Thymus (tissue), 11 donors: ENCODE results near the gene VWA3B. TPM values are rescaled to one million over a fixed set of nuclear protein-coding genes. Genes with fewer than 3 reads are reported as not detected.
A peak's percentile ranks its signal among the peaks of the same experiment; 100 is the strongest.

Experiments used
- DNase-seq, 9 donors: peaks; one replicate each; pipeline ENCODE4 v3.0.0-alpha.2; 2013; ENCODE audit warnings: low spot score in 9 of 9, low read depth in 6 of 9, missing footprints in 1 of 9
- H3K27ac ChIP-seq, 2 donors: one replicate each; pipeline ENCODE4 v1.5.1; 2013; ENCODE audit warnings: control low read depth in 1 of 2, low read depth in 1 of 2, low read length in 1 of 2, mild to moderate bottlenecking in 1 of 2, moderate library complexity in 1 of 2
- H3K27me3 ChIP-seq, 2 donors: one replicate each; pipeline ENCODE4 v1.5.1; 2013; ENCODE audit warnings: low read length in 1 of 2; ENCODE audit not compliant: control insufficient read depth in 2 of 2, insufficient read depth in 1 of 2
- H3K36me3 ChIP-seq, 2 donors: one replicate each; pipeline ENCODE4 v1.5.1; 2013; ENCODE audit warnings: low read length in 1 of 2, mild to moderate bottlenecking in 1 of 2, moderate library complexity in 1 of 2; ENCODE audit not compliant: control insufficient read depth in 2 of 2, insufficient read depth in 2 of 2
- H3K4me1 ChIP-seq, 2 donors: one replicate each; pipeline ENCODE4 v1.5.1; 2013; ENCODE audit warnings: low read length in 2 of 2; ENCODE audit not compliant: control insufficient read depth in 2 of 2, insufficient read depth in 2 of 2
- H3K4me3 ChIP-seq, 2 donors: one replicate each; pipeline ENCODE4 v1.5.1; 2013; ENCODE audit warnings: low read length in 2 of 2, control low read depth in 1 of 2, mild to moderate bottlenecking in 1 of 2
- H3K9me3 ChIP-seq, 2 donors: one replicate each; pipeline ENCODE4 v1.5.1; 2013; ENCODE audit warnings: low read length in 1 of 2, mild to moderate bottlenecking in 1 of 2; ENCODE audit not compliant: control insufficient read depth in 2 of 2, insufficient read depth in 1 of 2
- WGBS: extraction: QIAGEN DNeasy Blood & Tissue Kit; methylation state at CpG from one replicate; pipeline ENCODE4 v1.1.7; 2013; 5-methylcytosine and 5-hydroxymethylcytosine counted together
- polyA plus RNA-seq: library from polyadenylated mRNA; stranded (reverse); fragments of 200-250 nt; gene quantifications from one replicate; pipeline ENCODE4 v1.2.3, GENCODE V29; 2013
- total RNA-seq: library from RNA; stranded (reverse); fragments of 120-200 nt; gene quantifications from one replicate; pipeline ENCODE4 v1.2.4, GENCODE V29; 2013
- donor health status: healthy.

VWA3B gene
- total and polyA plus RNA-seq, 2 donors = 0.30 to 3.2 TPM

- 96% methylated on average over 11 of the region's 11 CpGs for WGBS
- no peaks in the 10 kb centered on the region for H3K27me3 ChIP-seq
- no peaks in the 10 kb centered on the region for H3K36me3 ChIP-seq
- DNase-seq = no peak
- no peak overlapping the region for H3K4me3 ChIP-seq
- H3K27ac ChIP-seq = no peak overlapping the region
- H3K9me3 ChIP-seq = no peaks in the 10 kb centered on the region
- no peaks in the 10 kb centered on the region for H3K4me1 ChIP-seq
These were observed 150.0 kb downstream of the VWA3B start for GRCh38 chr2:98236935-98237334.

- no peak overlapping the region for H3K27ac ChIP-seq
- 48% methylated on average over 3 of the region's 3 CpGs for WGBS
- H3K36me3 ChIP-seq = no peaks in the 10 kb centered on the region
- no peak for DNase-seq
- H3K9me3 ChIP-seq = no peaks in the 10 kb centered on the region
- no peaks in the 10 kb centered on the region for H3K4me1 ChIP-seq
- no peaks in the 10 kb centered on the region for H3K27me3 ChIP-seq
- H3K4me3 ChIP-seq = no peak overlapping the region
These were observed 153.9 kb downstream of the VWA3B start for GRCh38 chr2:98240786-98241398.

GRCh38 chr2:98241592-98241991 lies 154.6 kb downstream of the VWA3B start:
- no peaks in the 10 kb centered on the region for H3K27me3 ChIP-seq
- no peaks in the 10 kb centered on the region for H3K9me3 ChIP-seq
- no peaks in the 10 kb centered on the region for H3K4me1 ChIP-seq
- no peak overlapping the region for H3K4me3 ChIP-seq
- WGBS = 85% methylated on average over 2 of the region's 2 CpGs
- no peak for DNase-seq
- H3K27ac ChIP-seq = no peak overlapping the region
- H3K36me3 ChIP-seq = no peaks in the 10 kb centered on the region

GRCh38 chr2:98242003-98242402 lies 155.0 kb downstream of the VWA3B start:
- H3K36me3 ChIP-seq = no peaks in the 10 kb centered on the region
- DNase-seq = no peak
- 96% methylated on average over 5 of the region's 5 CpGs for WGBS
- H3K27ac ChIP-seq = no peak overlapping the region
- H3K27me3 ChIP-seq = no peaks in the 10 kb centered on the region
- H3K4me3 ChIP-seq = no peak overlapping the region
- no peaks in the 10 kb centered on the region for H3K9me3 ChIP-seq
- no peaks in the 10 kb centered on the region for H3K4me1 ChIP-seq

- Histone ChIP-seq H3K4me1 (no peaks in the 10 kb centered on the region), H3K9me3 (no peaks in the 10 kb centered on the region), H3K27me3 (no peaks in the 10 kb centered on the region), H3K27ac (no peak overlapping the region), H3K4me3 (no peak overlapping the region), H3K36me3 (no peaks in the 10 kb centered on the region)
- DNase-seq = no peak
- 86% methylated on average over 4 of the region's 4 CpGs for WGBS
These were observed 158.5 kb downstream of the VWA3B start for GRCh38 chr2:98245491-98245890.

- H3K27me3 ChIP-seq = no peaks in the 10 kb centered on the region
- DNase-seq = no peak
- H3K4me1 ChIP-seq = no peaks in the 10 kb centered on the region
- H3K36me3 ChIP-seq = no peaks in the 10 kb centered on the region
- H3K9me3 ChIP-seq = no peaks in the 10 kb centered on the region
- H3K4me3 ChIP-seq = no peak overlapping the region
- H3K27ac ChIP-seq = no peak overlapping the region
These were observed 160.4 kb downstream of the VWA3B start for GRCh38 chr2:98247383-98247782.

- peak in 1 of 9 donors; percentile 2 for DNase-seq
- Histone ChIP-seq H3K36me3 (no peaks in the 10 kb centered on the region), H3K9me3 (no peaks in the 10 kb centered on the region), H3K27ac (no peak overlapping the region), H3K27me3 (no peaks in the 10 kb centered on the region), H3K4me1 (no peaks in the 10 kb centered on the region), H3K4me3 (no peak overlapping the region)
- WGBS = 70% methylated on average over 14 of the region's 14 CpGs
These were observed 165.2 kb downstream of the VWA3B start for GRCh38 chr2:98252038-98252773.

GRCh38 chr2:98253461-98254070 lies 166.6 kb downstream of the VWA3B start:
- no peaks in the 10 kb centered on the region for H3K27me3 ChIP-seq
- no peaks in the 10 kb centered on the region for H3K9me3 ChIP-seq
- H3K36me3 ChIP-seq = no peaks in the 10 kb centered on the region
- no peak for DNase-seq
- no peaks in the 10 kb centered on the region for H3K4me1 ChIP-seq
- H3K27ac ChIP-seq = no peak overlapping the region
- 94% methylated on average over 5 of the region's 5 CpGs for WGBS
- H3K4me3 ChIP-seq = no peak overlapping the region

- H3K27me3 ChIP-seq = no peaks in the 10 kb centered on the region
- H3K9me3 ChIP-seq = no peaks in the 10 kb centered on the region
- H3K4me1 ChIP-seq = no peaks in the 10 kb centered on the region
- no peak overlapping the region for H3K4me3 ChIP-seq
- H3K36me3 ChIP-seq = no peaks in the 10 kb centered on the region
- no peak overlapping the region for H3K27ac ChIP-seq
- 97% methylated on average over 9 of the region's 9 CpGs for WGBS
- no peak for DNase-seq
These were observed 167.6 kb downstream of the VWA3B start for GRCh38 chr2:98254504-98255059.
